Calu3 (cell line): Measurements from ENCODE around the gene HCK. TPM values are rescaled to one million over a fixed set of nuclear protein-coding genes. Genes with fewer than 3 reads are reported as not detected.

Experiments
- BruUV-seq: library from RNA; stranded (reverse); fragments of 400-500 nt; replicated peaks from 2 replicates; lab custom pipeline; 2021; lab: Mats Ljungman, UMichigan
- CTCF ChIA-PET: fragments of 300-600 bp; sonication (Branson Sonifier 250); formaldehyde crosslinking; loops from one replicate; lab custom pipeline; 2022; ENCODE audit warnings: antibody characterized with exemption; lab: Charles Lee
- DNase-seq: peaks from one replicate; pipeline ENCODE4 v3.0.0; 2022
- H3K27ac Mint-ChIP-seq: one replicate; pipeline ENCODE4 v1.8.0; 2022; ENCODE audit warnings: mixed read lengths; ENCODE audit not compliant: unreplicated experiment
- H3K27me3 Mint-ChIP-seq: one replicate; pipeline ENCODE4 v1.8.0; 2022; ENCODE audit warnings: mixed read lengths; ENCODE audit not compliant: unreplicated experiment
- H3K36me3 Mint-ChIP-seq: one replicate; pipeline ENCODE4 v1.8.0; 2022; ENCODE audit warnings: mild to moderate bottlenecking, moderate library complexity, mixed read lengths; ENCODE audit not compliant: insufficient read depth, unreplicated experiment
- H3K4me1 Mint-ChIP-seq: one replicate; pipeline ENCODE4 v1.8.0; 2022; ENCODE audit warnings: mild to moderate bottlenecking, low read depth, mixed read lengths; ENCODE audit not compliant: unreplicated experiment
- H3K4me3 Mint-ChIP-seq: one replicate; pipeline ENCODE4 v1.8.0; 2022; ENCODE audit warnings: mild to moderate bottlenecking, low read depth, moderate library complexity, mixed read lengths; ENCODE audit not compliant: unreplicated experiment
- H3K9me3 Mint-ChIP-seq: one replicate; pipeline ENCODE4 v1.8.0; 2022; ENCODE audit warnings: low read depth, mixed read lengths; ENCODE audit not compliant: unreplicated experiment
- intact Hi-C: fragments of 100-400 bp; cut with micrococcal nuclease; formaldehyde crosslinking; loops from one replicate; pipeline ENCODE4 v1.10.0; 2022; ENCODE audit not compliant: unreplicated experiment
- total RNA-seq: library from RNA; stranded (reverse); gene quantifications from 2 replicates; pipeline ENCODE4 v1.2.3, GENCODE V29; 2022
- TF ChIP-seq, protein P1 (sequence below): fragments of 200-600 bp; IDR thresholded peaks from one replicate; pipeline ENCODE4 v1.8.0; 2022; ENCODE audit warnings: antibody characterized with exemption; ENCODE audit not compliant: unreplicated experiment

The HCK gene
- total RNA-seq, 1 experiment from 2014 or later, result not detected

DNA sequence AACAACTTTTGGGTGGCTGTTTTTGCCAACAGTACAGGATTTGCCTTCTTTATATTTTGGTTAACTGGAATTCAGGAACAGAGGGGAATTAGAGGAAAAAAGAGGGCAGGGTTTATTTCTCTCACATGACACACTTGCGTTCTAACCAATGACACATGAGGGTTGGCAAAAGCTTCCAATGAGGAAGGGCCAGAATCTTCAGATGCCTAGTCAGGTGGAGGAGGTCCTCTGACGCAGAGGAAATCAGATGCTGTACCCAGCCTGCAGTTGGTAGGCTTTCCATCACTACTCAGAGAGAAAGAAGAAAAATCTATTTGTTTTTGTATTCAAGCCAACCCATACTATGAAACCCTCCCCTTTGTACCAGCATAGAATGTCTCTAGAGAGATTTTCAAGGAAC lies 78.3 kb downstream of the HCK start:
- DNase-seq, result no peak
- Mint-ChIP-seq H3K36me3 (no peaks in the 10 kb centered on the region), H3K27me3 (no peaks in the 10 kb centered on the region), H3K4me1 (no peaks in the 10 kb centered on the region), H3K27ac (no peak overlapping the region), H3K9me3 (no peaks in the 10 kb centered on the region), H3K4me3 (no peak overlapping the region)
- CTCF ChIA-PET, result no interaction called here
- TF ChIP-seq, protein P1, sequence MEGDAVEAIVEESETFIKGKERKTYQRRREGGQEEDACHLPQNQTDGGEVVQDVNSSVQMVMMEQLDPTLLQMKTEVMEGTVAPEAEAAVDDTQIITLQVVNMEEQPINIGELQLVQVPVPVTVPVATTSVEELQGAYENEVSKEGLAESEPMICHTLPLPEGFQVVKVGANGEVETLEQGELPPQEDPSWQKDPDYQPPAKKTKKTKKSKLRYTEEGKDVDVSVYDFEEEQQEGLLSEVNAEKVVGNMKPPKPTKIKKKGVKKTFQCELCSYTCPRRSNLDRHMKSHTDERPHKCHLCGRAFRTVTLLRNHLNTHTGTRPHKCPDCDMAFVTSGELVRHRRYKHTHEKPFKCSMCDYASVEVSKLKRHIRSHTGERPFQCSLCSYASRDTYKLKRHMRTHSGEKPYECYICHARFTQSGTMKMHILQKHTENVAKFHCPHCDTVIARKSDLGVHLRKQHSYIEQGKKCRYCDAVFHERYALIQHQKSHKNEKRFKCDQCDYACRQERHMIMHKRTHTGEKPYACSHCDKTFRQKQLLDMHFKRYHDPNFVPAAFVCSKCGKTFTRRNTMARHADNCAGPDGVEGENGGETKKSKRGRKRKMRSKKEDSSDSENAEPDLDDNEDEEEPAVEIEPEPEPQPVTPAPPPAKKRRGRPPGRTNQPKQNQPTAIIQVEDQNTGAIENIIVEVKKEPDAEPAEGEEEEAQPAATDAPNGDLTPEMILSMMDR, result no peak
- intact Hi-C loops, result no loop called here
- no TSS peak for BruUV-seq

DNA sequence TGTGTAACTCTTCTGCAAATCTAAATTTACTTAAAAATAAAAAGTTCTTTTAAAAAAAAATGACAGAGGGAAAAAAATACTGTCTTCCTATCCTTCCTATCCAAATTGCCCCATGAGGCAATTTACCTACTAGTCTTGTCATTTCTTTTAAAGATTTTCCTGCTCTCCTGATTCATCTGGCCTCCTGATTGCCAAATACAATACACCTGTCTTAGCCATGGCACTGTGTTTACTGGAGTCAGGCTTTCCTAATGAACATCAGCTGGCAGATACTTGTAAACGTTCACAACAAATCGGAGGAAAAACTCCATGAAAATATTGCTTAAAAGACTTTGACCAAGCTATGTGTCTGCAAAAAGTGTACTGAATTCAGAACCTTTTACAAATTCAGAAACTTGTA lies 78.9 kb downstream of the HCK start:
- intact Hi-C loops, result no loop called here
- Mint-ChIP-seq H3K4me1 (no peaks in the 10 kb centered on the region), H3K27me3 (no peaks in the 10 kb centered on the region), H3K4me3 (no peak overlapping the region), H3K9me3 (no peaks in the 10 kb centered on the region), H3K27ac (no peak overlapping the region), H3K36me3 (no peaks in the 10 kb centered on the region)
- DNase-seq, result no peak
- CTCF ChIA-PET, result no interaction called here
- no TSS peak for BruUV-seq
- TF ChIP-seq, protein P1, result no peak

DNA sequence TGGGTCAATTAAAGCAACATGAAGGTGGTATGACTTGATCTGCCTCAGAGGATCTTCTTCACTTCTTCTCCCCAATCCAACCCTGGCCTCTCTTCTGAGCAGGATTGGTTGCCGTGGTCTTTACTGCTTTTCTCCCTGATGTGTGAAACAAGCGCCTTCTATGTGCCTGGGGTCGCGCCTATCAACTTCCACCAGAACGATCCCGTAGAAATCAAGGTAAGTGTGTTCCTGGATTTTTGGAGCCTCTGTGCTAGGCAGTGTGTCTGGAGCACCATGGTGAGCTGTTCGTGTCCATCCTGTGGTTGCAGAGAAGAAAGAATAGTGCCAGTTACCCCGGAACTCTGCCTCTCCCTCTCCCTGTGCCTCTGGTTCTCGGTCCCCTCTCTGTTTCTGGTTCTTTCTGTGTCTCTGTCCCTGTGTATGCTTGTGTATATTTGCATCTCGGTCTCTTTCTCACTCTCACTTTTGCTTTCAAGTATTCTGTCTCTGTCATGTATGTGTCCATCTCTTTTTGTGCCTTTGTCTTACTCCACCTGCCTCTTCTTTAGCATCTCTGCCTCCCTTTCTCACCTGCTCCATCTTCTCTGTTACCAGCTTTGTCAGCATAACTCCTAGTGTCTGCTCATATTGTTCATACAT lies 81.0 kb downstream of the HCK start:
- Mint-ChIP-seq H3K36me3 (peaks cover 6% of the 10 kb centered on the region), H3K27me3 (no peaks in the 10 kb centered on the region), H3K4me1 (no peaks in the 10 kb centered on the region), H3K9me3 (no peaks in the 10 kb centered on the region), H3K27ac (no peak overlapping the region), H3K4me3 (no peak overlapping the region)
- no peak for DNase-seq
- TF ChIP-seq, protein P1, result no peak
- BruUV-seq, result no TSS peak
- intact Hi-C loops, result no loop called here
- CTCF ChIA-PET, result no interaction called here

DNA sequence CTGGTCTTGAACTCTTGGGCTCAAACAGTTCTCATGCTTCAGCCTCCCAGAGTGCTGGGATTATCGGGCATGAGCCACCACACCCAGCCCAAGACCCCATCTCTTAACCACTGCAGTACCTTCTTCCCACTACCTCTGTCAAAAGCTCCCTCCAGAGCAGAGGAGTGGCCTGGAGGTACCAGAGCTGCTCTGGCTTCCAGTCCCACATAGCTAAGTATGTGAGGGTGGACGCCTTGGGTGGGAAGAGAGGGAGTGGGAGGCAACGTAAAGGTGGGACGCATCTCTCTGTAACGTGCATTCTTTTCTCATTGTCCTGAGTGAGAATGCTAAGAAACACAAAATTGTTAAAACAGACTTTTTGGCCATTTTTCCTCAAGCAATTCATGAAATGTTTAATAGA lies 82.0 kb downstream of the HCK start:
- H3K36me3 Mint-ChIP-seq, result peaks cover 9% of the 10 kb centered on the region
- no TSS peak for BruUV-seq
- DNase-seq, result no peak
- no peaks in the 10 kb centered on the region for H3K4me1 Mint-ChIP-seq
- no peak overlapping the region for H3K4me3 Mint-ChIP-seq
- CTCF ChIA-PET, result interaction anchor here (0.6 kb wide), 1 partner anchor 777 kb away, joined by 3 read pairs; no protein-coding TSS in a partner anchor
- intact Hi-C loops, result no loop called here
- no peak overlapping the region for H3K27ac Mint-ChIP-seq
- H3K27me3 Mint-ChIP-seq, result no peaks in the 10 kb centered on the region
- TF ChIP-seq, protein P1, result no peak
- no peaks in the 10 kb centered on the region for H3K9me3 Mint-ChIP-seq
